Gastroesophageal sphincter (tissue), 4 donors: ENCODE measurements around the gene XXYLT1. TPM values are rescaled to one million over a fixed set of nuclear protein-coding genes. Genes with fewer than 3 reads are reported as not detected.

Experiments
- ATAC-seq: fragments of 150-250 bp; one replicate; pipeline ENCODE4 v1.9.1; 2016; ENCODE audit warnings: mild to moderate bottlenecking, moderate library complexity
- H3K27ac ChIP-seq, 4 donors: fragments of 200-600 bp; sonication (generic) in 3 of 4; 1 replicate in 3 of 4; 2 replicates in 1 of 4; pipeline ENCODE4 v1.5.1; 2016 to 2019
- H3K27me3 ChIP-seq: fragments of 200-600 bp; sonication (generic); one replicate; pipeline ENCODE4 v1.5.1; 2019
- H3K36me3 ChIP-seq, 2 donors: fragments of 200-600 bp; sonication (generic); one replicate each; pipeline ENCODE4 v1.5.1; 2019; ENCODE audit warnings: control low read depth in 1 of 2
- H3K4me1 ChIP-seq, 3 donors: fragments of 200-600 bp; sonication (generic); 1 replicate in 2 of 3; 2 replicates in 1 of 3; pipeline ENCODE4 v1.5.1; 2016 to 2019; ENCODE audit warnings: control low read depth in 2 of 3
- H3K4me3 ChIP-seq, 2 donors: fragments of 200-600 bp; sonication (generic); one replicate each; pipeline ENCODE4 v1.5.1; 2019; ENCODE audit warnings: mild to moderate bottlenecking in 1 of 2, moderate library complexity in 1 of 2
- H3K9me3 ChIP-seq, 3 donors: fragments of 200-600 bp; sonication (generic); one replicate each; pipeline ENCODE4 v1.5.1; 2017 to 2019; ENCODE audit warnings: control low read depth in 2 of 3
- CTCF ChIP-seq, 4 experiments: fragments of 200-600 bp in 2 of 4; fragments of 450-650 bp in 2 of 4; sonication (generic) in 1 of 4; IDR thresholded peaks; one replicate each; pipeline ENCODE4 v1.5.1; 2017 to 2019; ENCODE audit warnings: antibody characterized with exemption in 4 of 4, mild to moderate bottlenecking in 2 of 4, moderate library complexity in 2 of 4
- EP300 ChIP-seq: sonication (generic); formaldehyde crosslinking; IDR thresholded peaks from one replicate; pipeline ENCODE4 v1.6.1; 2017; ENCODE audit warnings: antibody characterized with exemption, mild to moderate bottlenecking
- POLR2A ChIP-seq, 2 donors: fragments of 450-650 bp; IDR thresholded peaks; one replicate each; pipeline ENCODE4 v1.6.1; 2017; ENCODE audit warnings: antibody characterized with exemption in 2 of 2, mild to moderate bottlenecking in 2 of 2, moderate library complexity in 1 of 2
- POLR2AphosphoS5 ChIP-seq: sonication (generic); formaldehyde crosslinking; IDR thresholded peaks from one replicate; pipeline ENCODE4 v1.6.1; 2017; ENCODE audit warnings: antibody characterized with exemption
- WGBS, 2 donors: methylation state at CpG; one replicate each; pipeline ENCODE4 v1.1.5; 2018; ENCODE audit warnings: low coverage in 1 of 2; 5-methylcytosine and 5-hydroxymethylcytosine counted together
- total RNA-seq, 4 donors: library from RNA; depleted of rRNA; stranded (reverse); fragments of >200 nt; gene quantifications; one replicate each; pipeline ENCODE4 v1.1.0, GENCODE V29; 2016

Gene XXYLT1
- total RNA-seq, 4 donors from 2014 or later: 10.1 to 14.0 (median 12.5) TPM

- H3K27me3 ChIP-seq: no peaks in the 10 kb centered on the region
- H3K36me3 ChIP-seq: no peaks in the 10 kb centered on the region
- H3K4me1 ChIP-seq: peaks cover 0 to 30% (median 5%) of the 10 kb centered on the region in 3 donors
- H3K27ac ChIP-seq: no peak overlapping the region
- TF ChIP-seq POLR2A (IDR thresholded peaks at IDR 0.05): no peak
- TF ChIP-seq CTCF (IDR thresholded peaks at IDR 0.05): no peak
- TF ChIP-seq EP300: no peak
- TF ChIP-seq POLR2AphosphoS5: no peak
- H3K9me3 ChIP-seq: no peaks in the 10 kb centered on the region
- no peak overlapping the region for H3K4me3 ChIP-seq
- 72% methylated on average over 5 of the region's 18 CpGs; no CpG with 5 or more reads in 1 of the 2 donors for WGBS, 2 donors
- ATAC-seq: no peak
These were observed 210.2 kb downstream of the XXYLT1 start for GRCh38 chr3:195060531-195061291.

GRCh38 chr3:195060217-195060481 lies 210.8 kb downstream of the XXYLT1 start:
- no peaks in the 10 kb centered on the region for H3K27me3 ChIP-seq
- no peaks in the 10 kb centered on the region for H3K9me3 ChIP-seq
- ATAC-seq: no peak
- WGBS, 2 donors: no CpG with 5 or more reads among the region's 3 CpGs
- TF ChIP-seq POLR2A (IDR thresholded peaks at IDR 0.05) (no peak), POLR2AphosphoS5 (no peak), EP300 (no peak), CTCF (IDR thresholded peaks at IDR 0.05) (no peak)
- H3K27ac ChIP-seq: no peak overlapping the region
- no peak overlapping the region for H3K4me3 ChIP-seq
- H3K36me3 ChIP-seq: no peaks in the 10 kb centered on the region
- H3K4me1 ChIP-seq: peaks cover 0 to 29% (median 5%) of the 10 kb centered on the region in 3 donors

GRCh38 chr3:195059471-195060216 lies 211.3 kb downstream of the XXYLT1 start:
- 82 to 89% methylated on average over 3 to 14 of the region's 22 CpGs for WGBS, 2 donors
- Histone ChIP-seq H3K36me3 (no peaks in the 10 kb centered on the region), H3K4me1 (peaks cover 0 to 24% (median 5%) of the 10 kb centered on the region in 3 donors), H3K4me3 (no peak overlapping the region), H3K9me3 (no peaks in the 10 kb centered on the region), H3K27ac (no peak overlapping the region), H3K27me3 (no peaks in the 10 kb centered on the region)
- no peak for ATAC-seq
- TF ChIP-seq EP300 (no peak), CTCF (IDR thresholded peaks at IDR 0.05) (no peak), POLR2AphosphoS5 (no peak), POLR2A (IDR thresholded peaks at IDR 0.05) (no peak)

- 40% methylated on average over 1 to 3 of the region's 13 CpGs for WGBS, 2 donors
- H3K36me3 ChIP-seq: no peaks in the 10 kb centered on the region
- H3K27me3 ChIP-seq: no peaks in the 10 kb centered on the region
- peak; percentile 32 for ATAC-seq
- no peak overlapping the region for H3K27ac ChIP-seq
- peaks cover 0 to 17% (median 0%) of the 10 kb centered on the region in 3 donors for H3K4me1 ChIP-seq
- no peaks in the 10 kb centered on the region for H3K9me3 ChIP-seq
- no peak overlapping the region for H3K4me3 ChIP-seq
- no peak for TF ChIP-seq EP300
- no peak for TF ChIP-seq POLR2A (IDR thresholded peaks at IDR 0.05)
- no peak for TF ChIP-seq POLR2AphosphoS5
- no peak for TF ChIP-seq CTCF (IDR thresholded peaks at IDR 0.05)
These were observed 212.0 kb downstream of the XXYLT1 start for GRCh38 chr3:195059006-195059350.
